Small intestine (tissue), 7 donors: ENCODE data around the gene ARHGAP18. TPM values are rescaled to one million over a fixed set of nuclear protein-coding genes. Genes with fewer than 3 reads are reported as not detected.

Source experiments
- DNase-seq, 2 donors: peaks; one replicate each; pipeline versions ENCODE4 v3.0.0 to v3.0.0-alpha.2; 2013
- FAIRE-seq: peaks from 2 replicates; lab custom pipeline; 2012; peaks lifted over from hg19 to GRCh38; lab: Jason Lieb, UNC
- H3K27ac ChIP-seq, 3 donors: one replicate each; pipeline ENCODE4 v1.5.1; 2013; ENCODE audit warnings: low read length in 2 of 3, mild to moderate bottlenecking in 2 of 3, control low read depth in 1 of 3, inconsistent platforms in 1 of 3, low read depth in 1 of 3, moderate library complexity in 1 of 3
- H3K27me3 ChIP-seq, 3 donors: one replicate each; pipeline ENCODE4 v1.6.1; 2013; ENCODE audit warnings: low read length in 3 of 3, inconsistent platforms in 1 of 3; ENCODE audit not compliant: control insufficient read depth in 3 of 3, insufficient read depth in 3 of 3
- H3K36me3 ChIP-seq, 3 donors: one replicate each; pipeline ENCODE4 v1.6.1; 2013; ENCODE audit warnings: low read length in 3 of 3, inconsistent platforms in 1 of 3, low read depth in 1 of 3, mild to moderate bottlenecking in 1 of 3, moderate library complexity in 1 of 3; ENCODE audit not compliant: control insufficient read depth in 3 of 3, insufficient read depth in 2 of 3
- H3K4me1 ChIP-seq, 3 donors: one replicate each; pipeline ENCODE4 v1.6.1; 2013; ENCODE audit warnings: low read length in 2 of 3, inconsistent platforms in 1 of 3, low read depth in 1 of 3, mild to moderate bottlenecking in 1 of 3, moderate library complexity in 1 of 3; ENCODE audit not compliant: control insufficient read depth in 3 of 3, insufficient read depth in 2 of 3
- H3K4me3 ChIP-seq, 3 donors: one replicate each; pipeline ENCODE4 v1.5.1; 2013; ENCODE audit warnings: low read length in 3 of 3, control low read depth in 1 of 3, inconsistent platforms in 1 of 3, low read depth in 1 of 3, mild to moderate bottlenecking in 1 of 3, moderate library complexity in 1 of 3
- H3K9me3 ChIP-seq, 2 donors: one replicate each; pipeline ENCODE4 v1.6.1; 2013; ENCODE audit warnings: low read depth in 1 of 2, low read length in 1 of 2; ENCODE audit not compliant: control insufficient read depth in 2 of 2, insufficient read depth in 1 of 2
- WGBS, 3 donors: extraction: QIAGEN DNeasy Blood & Tissue Kit; methylation state at CpG; one replicate each; pipeline ENCODE4 v1.1.7; 2013; 5-methylcytosine and 5-hydroxymethylcytosine counted together
- polyA plus RNA-seq, 4 donors: library from polyadenylated mRNA; stranded (reverse) in 3 of 4; unstranded in 1 of 4; fragments of 200-250 nt in 3 of 4; fragments of 120-200 nt in 1 of 4; gene quantifications; one replicate each; pipeline versions ENCODE4 v1.2.1 to v1.2.3, GENCODE V29; 2013
- donor health status: healthy with polysubstance abuse.
- donor health status: control.
- donor health status: control.
- donor health status: Bipolar disorder and iron deficiency.
- donor health status: healthy.

Gene ARHGAP18
- polyA plus RNA-seq, 4 donors = 15.1 to 46.7 (median 29.3) TPM

DNA sequence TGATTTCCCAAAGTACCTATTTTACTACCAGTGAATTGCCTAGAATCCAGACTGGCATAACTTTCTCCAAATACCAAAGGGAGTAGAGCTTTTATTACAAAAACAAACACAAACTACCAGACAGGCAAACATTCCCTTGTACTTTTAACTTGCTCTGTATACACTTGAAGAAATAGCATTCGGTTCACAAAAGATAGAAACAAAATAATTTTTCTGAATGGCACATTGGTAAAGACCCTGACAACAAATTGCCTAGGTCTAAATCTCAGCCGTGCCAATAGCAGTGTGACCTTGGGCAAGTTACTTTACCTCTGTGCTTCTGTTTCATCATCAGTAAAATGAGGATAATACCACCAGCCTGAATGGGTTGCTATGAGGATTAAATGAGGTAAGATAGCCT, 15.9 kb downstream of the ARHGAP18 start:
- WGBS, 3 donors = 82 to 90% (median 84%) methylated on average over 2 of the region's 2 CpGs
- no peak for DNase-seq
- Histone ChIP-seq H3K36me3 (peaks cover 0 to 12% (median 0%) of the 10 kb centered on the region in 3 donors), H3K9me3 (no peaks in the 10 kb centered on the region), H3K27ac (no peak overlapping the region), H3K4me1 (peaks cover 6 to 27% (median 8%) of the 10 kb centered on the region in 3 donors), H3K27me3 (no peaks in the 10 kb centered on the region), H3K4me3 (no peak overlapping the region)
- FAIRE-seq = no peak

DNA sequence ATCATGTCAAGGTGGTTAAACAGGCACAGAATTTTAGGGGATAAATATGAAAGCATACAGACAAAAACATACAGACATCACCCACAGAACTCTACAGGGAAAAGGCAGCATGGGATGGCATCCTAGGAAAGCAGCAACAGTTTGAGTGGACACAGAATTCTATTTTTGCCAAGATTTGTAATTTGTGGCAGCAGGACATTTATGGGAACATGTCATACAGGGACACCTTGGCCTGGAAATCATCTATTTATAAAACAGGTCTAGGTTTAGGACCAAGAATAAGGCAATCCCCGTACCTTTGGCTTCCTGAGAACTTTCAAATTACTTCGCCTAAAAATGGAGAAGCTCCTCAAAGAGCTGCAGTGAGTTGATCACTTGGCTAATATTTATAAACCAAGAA, 17.5 kb downstream of the ARHGAP18 start:
- Histone ChIP-seq H3K9me3 (no peaks in the 10 kb centered on the region), H3K27me3 (no peaks in the 10 kb centered on the region), H3K36me3 (peaks cover 0 to 6% (median 0%) of the 10 kb centered on the region in 3 donors), H3K4me1 (peaks cover 6 to 28% (median 8%) of the 10 kb centered on the region in 3 donors), H3K4me3 (no peak overlapping the region), H3K27ac (no peak overlapping the region)
- 86 to 98% (median 88%) methylated on average over 2 of the region's 2 CpGs for WGBS, 3 donors
- DNase-seq = no peak
- FAIRE-seq = no peak

DNA sequence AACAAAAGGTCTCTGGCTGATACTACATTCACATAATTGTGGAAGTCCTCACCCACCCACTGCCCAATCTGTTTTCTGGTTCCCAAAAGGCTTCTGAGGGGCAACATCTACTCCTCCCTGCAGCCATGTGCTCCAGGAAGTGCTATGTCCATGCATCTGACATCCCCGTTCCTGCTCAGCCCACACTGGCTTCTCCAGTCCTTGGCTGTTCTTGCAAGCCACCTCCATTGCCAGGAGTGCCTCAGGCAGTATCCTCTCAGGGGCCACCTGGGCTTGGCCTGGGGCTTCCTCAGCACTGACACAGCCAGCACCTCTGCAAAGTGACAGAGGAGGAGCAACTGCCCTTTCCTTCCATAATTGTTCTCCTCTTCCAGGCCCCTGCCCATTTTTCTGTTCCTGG, 18.3 kb downstream of the ARHGAP18 start:
- H3K9me3 ChIP-seq = no peaks in the 10 kb centered on the region
- H3K27ac ChIP-seq = no peak overlapping the region
- DNase-seq = no peak
- H3K36me3 ChIP-seq = peaks cover 0 to 6% (median 0%) of the 10 kb centered on the region in 3 donors
- no peak for FAIRE-seq
- no peaks in the 10 kb centered on the region for H3K27me3 ChIP-seq
- 67 to 84% (median 84%) methylated on average over 1 of the region's 1 CpG for WGBS, 3 donors
- no peak overlapping the region for H3K4me3 ChIP-seq
- peaks cover 5 to 28% (median 8%) of the 10 kb centered on the region in 3 donors for H3K4me1 ChIP-seq

DNA sequence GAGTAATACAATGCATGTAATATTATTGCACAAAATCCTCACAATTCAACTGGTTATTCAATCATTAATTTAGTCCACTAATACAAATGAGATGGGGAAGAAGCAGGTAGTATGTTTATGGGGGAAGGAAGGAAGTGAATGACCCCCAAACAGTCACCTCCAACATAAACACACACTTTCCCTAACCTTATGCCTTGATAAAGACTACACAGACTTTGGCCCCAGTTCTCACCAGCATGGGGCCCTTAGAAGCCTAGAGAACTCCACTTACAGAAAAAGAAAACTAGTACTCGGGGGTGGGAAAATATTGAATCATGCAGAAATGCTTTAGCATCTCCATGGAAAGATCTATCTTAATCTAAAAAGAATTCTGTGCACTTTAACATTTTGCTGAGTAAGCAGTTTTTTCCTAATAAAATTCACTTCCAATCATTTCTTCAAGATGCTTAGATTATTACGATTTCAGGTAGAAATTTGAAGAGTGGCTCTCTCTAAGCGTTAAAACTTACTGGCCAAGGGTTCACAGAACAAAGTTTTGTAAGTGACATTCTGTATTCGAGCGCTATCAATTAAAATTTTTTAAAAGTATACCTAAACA, 18.8 kb downstream of the ARHGAP18 start:
- Histone ChIP-seq H3K4me3 (no peak overlapping the region), H3K36me3 (peaks cover 0 to 10% (median 0%) of the 10 kb centered on the region in 3 donors), H3K9me3 (no peaks in the 10 kb centered on the region), H3K27me3 (no peaks in the 10 kb centered on the region), H3K27ac (no peak overlapping the region), H3K4me1 (peaks cover 5 to 28% (median 11%) of the 10 kb centered on the region in 3 donors)
- FAIRE-seq = no peak
- WGBS, 3 donors = 81 to 95% (median 93%) methylated on average over 5 of the region's 5 CpGs
- peak in 1 of 2 donors; percentile 60 for DNase-seq

DNA sequence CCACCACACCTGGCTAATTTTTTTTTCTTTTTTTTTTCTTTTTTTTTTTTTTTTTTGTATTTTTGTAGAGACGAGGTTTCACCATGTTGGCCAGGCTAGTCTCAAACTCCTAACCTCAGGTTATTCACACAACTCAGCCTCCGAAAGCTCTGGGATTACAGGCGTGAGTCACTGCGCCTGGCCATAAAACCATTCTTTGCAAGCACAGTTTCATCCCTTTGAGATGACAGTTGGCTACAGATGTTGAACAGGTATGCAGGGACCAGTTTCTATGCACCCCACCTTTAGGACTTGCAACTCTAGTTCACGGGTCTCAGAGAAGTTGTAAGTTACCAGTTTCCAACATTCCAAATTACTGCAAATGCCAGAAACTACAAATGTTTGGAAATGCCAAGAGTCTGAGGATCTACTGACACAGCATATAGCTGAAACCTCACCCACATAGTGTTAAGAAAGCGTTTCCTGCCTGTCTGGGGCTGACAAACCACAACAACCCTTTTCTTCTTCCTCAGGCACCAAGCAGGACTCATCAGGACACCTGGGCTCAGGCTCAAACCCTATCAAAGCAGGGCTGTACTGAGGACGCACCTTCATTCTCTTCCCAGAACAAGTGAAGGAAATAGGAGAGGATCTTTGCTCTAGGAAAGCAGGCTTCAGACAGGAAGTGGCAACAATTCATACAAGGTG, 22.9 kb downstream of the ARHGAP18 start:
- H3K4me3 ChIP-seq = no peak overlapping the region
- H3K4me1 ChIP-seq = peaks cover 5 to 33% (median 24%) of the 10 kb centered on the region in 3 donors
- H3K9me3 ChIP-seq = no peaks in the 10 kb centered on the region
- peak overlapping the region in 2 of 3 donors; percentile 38 to 63 for H3K27ac ChIP-seq
- peaks cover 0 to 9% (median 0%) of the 10 kb centered on the region in 3 donors for H3K36me3 ChIP-seq
- no peak for FAIRE-seq
- H3K27me3 ChIP-seq = no peaks in the 10 kb centered on the region
- 66 to 85% (median 71%) methylated on average over 7 of the region's 7 CpGs for WGBS, 3 donors
- peak in 1 of 2 donors; percentile 44 for DNase-seq

DNA sequence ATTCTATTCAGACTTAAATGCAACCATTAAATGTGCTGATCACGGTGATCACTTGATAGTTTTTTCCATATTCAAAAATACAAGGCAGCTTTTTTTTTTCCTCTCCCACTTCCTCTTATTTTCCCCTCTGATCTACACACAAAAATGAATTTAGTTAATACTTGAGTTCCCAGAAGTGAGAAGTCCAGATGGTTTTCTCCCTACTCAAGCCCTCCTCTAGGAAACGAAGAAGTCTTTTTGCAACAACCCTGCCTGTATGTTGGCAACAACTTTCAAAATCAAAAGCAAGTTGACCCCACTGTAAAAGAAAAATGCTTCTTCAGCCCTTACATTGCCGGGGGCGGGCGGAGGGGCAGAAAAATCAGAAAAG, 24.3 kb downstream of the ARHGAP18 start:
- Histone ChIP-seq H3K27ac (no peak overlapping the region), H3K4me3 (no peak overlapping the region), H3K4me1 (peaks cover 0 to 23% (median 19%) of the 10 kb centered on the region in 3 donors), H3K27me3 (no peaks in the 10 kb centered on the region), H3K9me3 (no peaks in the 10 kb centered on the region), H3K36me3 (peaks cover 0 to 5% (median 0%) of the 10 kb centered on the region in 3 donors)
- DNase-seq (no peak), FAIRE-seq (no peak)
- WGBS, 3 donors = 73 to 94% (median 82%) methylated on average over 5 of the region's 5 CpGs

DNA sequence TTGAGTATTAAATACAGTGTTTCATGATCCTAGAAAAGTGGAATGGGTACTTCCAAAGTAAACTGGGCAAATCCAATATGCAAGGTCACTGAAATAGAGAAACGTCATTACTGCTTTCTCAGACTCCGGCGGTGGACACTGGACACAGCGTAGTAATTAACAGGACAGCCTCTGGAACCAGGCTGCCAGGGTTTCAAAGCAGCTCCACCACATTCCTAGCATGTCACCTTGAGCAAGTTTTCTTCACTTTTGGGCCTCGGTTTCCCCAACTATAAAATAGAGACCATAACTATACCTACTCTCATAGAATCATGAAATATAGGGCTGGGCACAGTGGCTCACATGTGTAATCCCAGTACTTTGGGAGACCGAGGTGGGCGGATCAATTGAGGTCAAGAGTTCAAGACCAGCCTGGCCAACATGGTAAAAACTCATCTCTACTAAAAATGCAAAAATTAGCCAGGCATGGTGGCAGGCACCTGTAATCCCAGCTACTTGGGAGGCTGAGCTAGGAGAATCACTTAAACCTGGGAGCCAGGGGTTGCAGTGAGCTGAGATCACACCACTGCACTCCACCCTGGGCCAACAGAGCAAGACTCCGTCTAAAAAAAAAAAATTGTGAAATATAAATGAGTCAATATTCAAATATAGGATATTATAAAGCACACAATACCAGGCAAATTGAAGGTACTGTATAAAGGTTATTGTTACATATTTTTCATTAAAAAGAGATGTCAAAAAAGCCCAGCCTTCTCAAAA, 24.9 kb downstream of the ARHGAP18 start:
- H3K4me3 ChIP-seq = no peak overlapping the region
- peaks cover 0 to 25% (median 19%) of the 10 kb centered on the region in 3 donors for H3K4me1 ChIP-seq
- WGBS, 3 donors = 86 to 88% (median 87%) methylated on average over 8 of the region's 8 CpGs
- no peaks in the 10 kb centered on the region for H3K27me3 ChIP-seq
- no peak for DNase-seq
- FAIRE-seq = no peak
- no peaks in the 10 kb centered on the region for H3K9me3 ChIP-seq
- peaks cover 0 to 8% (median 0%) of the 10 kb centered on the region in 3 donors for H3K36me3 ChIP-seq
- H3K27ac ChIP-seq = peak overlapping the region in 2 of 3 donors; percentile 44 to 78

DNA sequence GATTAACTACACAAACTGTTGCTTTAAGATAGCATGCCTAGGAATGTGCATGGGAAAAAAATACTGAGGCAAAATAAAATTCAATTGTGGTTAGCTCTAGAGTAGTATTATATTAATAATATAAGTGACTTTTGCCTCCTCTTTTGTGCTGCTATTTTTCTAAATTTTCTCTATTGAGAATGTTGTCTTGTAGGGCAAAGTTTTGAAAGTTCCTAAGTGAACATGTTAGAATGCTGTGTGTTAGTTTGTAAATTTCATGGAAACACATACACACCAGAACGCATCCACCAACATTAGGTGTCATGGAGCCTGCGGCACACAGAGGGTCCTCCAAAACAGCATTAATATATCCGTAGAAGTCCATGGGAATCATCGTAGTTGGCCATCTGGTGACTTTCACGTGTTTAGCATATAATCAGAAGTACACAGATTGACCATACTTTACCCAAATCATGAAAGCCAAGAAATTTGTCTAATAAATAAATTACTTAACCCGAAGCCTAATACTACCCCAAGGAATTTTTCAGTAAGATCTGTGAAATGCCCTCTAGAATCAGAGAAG, 25.6 kb downstream of the ARHGAP18 start:
- DNase-seq (no peak), FAIRE-seq (no peak)
- H3K27ac ChIP-seq = peak overlapping the region in 2 of 3 donors; percentile 88 to 94
- H3K4me3 ChIP-seq = no peak overlapping the region
- peaks cover 0 to 10% (median 0%) of the 10 kb centered on the region in 3 donors for H3K36me3 ChIP-seq
- no peaks in the 10 kb centered on the region for H3K27me3 ChIP-seq
- H3K9me3 ChIP-seq = no peaks in the 10 kb centered on the region
- H3K4me1 ChIP-seq = peaks cover 0 to 25% (median 19%) of the 10 kb centered on the region in 3 donors
- 77 to 93% (median 79%) methylated on average over 6 of the region's 6 CpGs for WGBS, 3 donors
